Activated CD4-positive, alpha-beta T cell treated with anti-CD3 and anti-CD28 coated beads, Interleukin-2, amount 10 ng/mL, durations not matched to agents 7 days and 5 days (primary cell): ENCODE measurements around the gene COTL1. TPM values are rescaled to one million over a fixed set of nuclear protein-coding genes. Genes with fewer than 3 reads are reported as not detected.
A peak's percentile ranks its signal among the peaks of the same experiment; 100 is the strongest.

Experiments used
- CTCF ChIA-PET: fragments of 350-600 bp; sonication (Branson Sonifier 250); formaldehyde crosslinking; loops from one replicate; lab custom pipeline; 2021; ENCODE audit warnings: antibody characterized with exemption; lab: Charles Lee
- POLR2A ChIA-PET: fragments of 350-600 bp; sonication (Branson Sonifier 250); formaldehyde crosslinking; loops from one replicate; lab custom pipeline; 2021; ENCODE audit warnings: antibody characterized with exemption; lab: Charles Lee
- DNase-seq: peaks from one replicate; pipeline ENCODE4 v3.0.0-alpha.2; 2020
- H3K27ac Mint-ChIP-seq: one replicate; pipeline ENCODE4 v1.8.0; 2021; ENCODE audit warnings: mild to moderate bottlenecking, moderate library complexity, mixed read lengths
- H3K27me3 Mint-ChIP-seq: one replicate; pipeline ENCODE4 v1.8.0; 2021; ENCODE audit warnings: mixed read lengths
- H3K36me3 Mint-ChIP-seq: one replicate; pipeline ENCODE4 v1.8.0; 2021; ENCODE audit warnings: low read depth, mixed read lengths
- H3K4me1 Mint-ChIP-seq: one replicate; pipeline ENCODE4 v1.8.0; 2021; ENCODE audit warnings: mixed read lengths
- H3K4me3 Mint-ChIP-seq: one replicate; pipeline ENCODE4 v1.8.0; 2021; ENCODE audit warnings: mild to moderate bottlenecking, moderate library complexity, mixed read lengths
- H3K9me3 Mint-ChIP-seq: one replicate; pipeline ENCODE4 v1.8.0; 2021; ENCODE audit warnings: mixed read lengths
- total RNA-seq, 2 experiments: library from RNA; stranded (reverse); gene quantifications; one replicate each; pipeline ENCODE4 v1.2.3, GENCODE V29; 2021

The COTL1 gene
- total RNA-seq, 2 experiments from 2014 or later: 780 to 845 TPM

DNA sequence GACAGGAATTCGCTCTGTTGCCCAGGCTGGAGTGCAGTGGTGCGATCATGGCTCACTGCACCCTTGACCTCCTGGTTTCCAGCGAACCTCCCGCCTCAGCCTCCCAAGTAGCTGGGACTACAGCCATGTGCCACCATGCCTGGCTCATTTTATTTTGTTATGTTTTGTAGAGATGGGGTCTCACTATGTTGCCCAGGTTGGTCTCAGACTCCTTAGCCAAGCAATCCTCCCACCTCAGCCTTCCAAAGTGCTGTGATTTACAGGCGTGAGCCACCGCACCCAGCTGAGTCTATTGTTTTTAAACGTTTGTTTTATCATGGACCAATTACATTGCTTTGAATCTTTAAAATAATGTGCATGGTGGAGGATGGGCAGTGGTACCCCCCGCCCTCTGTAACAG is 28.9 kb downstream of the COTL1 start:
- ChIA-PET POLR2A (no interaction called here), CTCF (no interaction called here)
- H3K36me3 Mint-ChIP-seq: peaks cover 72% of the 10 kb centered on the region
- no peaks in the 10 kb centered on the region for H3K9me3 Mint-ChIP-seq
- no peak for DNase-seq
- H3K27ac Mint-ChIP-seq: no peak overlapping the region
- peaks cover 62% of the 10 kb centered on the region for H3K4me1 Mint-ChIP-seq
- H3K27me3 Mint-ChIP-seq: no peaks in the 10 kb centered on the region
- H3K4me3 Mint-ChIP-seq: no peak overlapping the region

DNA sequence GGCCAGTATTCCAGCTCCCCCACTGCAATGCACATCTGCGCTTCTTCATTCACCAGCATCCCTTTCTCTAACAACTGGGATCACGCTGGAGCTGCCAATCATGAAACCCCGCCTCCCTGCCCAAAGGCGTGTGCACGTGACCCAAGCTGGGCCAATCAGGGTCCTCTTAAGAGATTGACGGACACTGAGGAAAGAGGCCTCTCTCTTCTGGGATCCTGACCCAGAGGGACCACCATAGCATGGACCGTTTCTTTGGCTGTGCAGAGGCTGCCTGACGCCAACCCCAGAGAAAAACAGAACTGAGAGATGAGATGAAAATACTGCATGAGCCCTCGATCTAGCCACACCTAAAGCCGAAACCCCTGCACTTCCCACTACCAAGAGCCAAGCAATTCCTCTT is 32.0 kb downstream of the COTL1 start:
- CTCF ChIA-PET: interaction anchor here (1.2 to 1.9 kb wide), 2 partner anchors 9 to 20 kb away, joined by 4 to 7 read pairs; no protein-coding TSS in a partner anchor
- Mint-ChIP-seq H3K27me3 (no peaks in the 10 kb centered on the region), H3K4me3 (no peak overlapping the region), H3K9me3 (no peaks in the 10 kb centered on the region), H3K36me3 (peaks cover 64% of the 10 kb centered on the region), H3K4me1 (peaks cover 53% of the 10 kb centered on the region), H3K27ac (no peak overlapping the region)
- DNase-seq: no peak
- POLR2A ChIA-PET: no interaction called here

DNA sequence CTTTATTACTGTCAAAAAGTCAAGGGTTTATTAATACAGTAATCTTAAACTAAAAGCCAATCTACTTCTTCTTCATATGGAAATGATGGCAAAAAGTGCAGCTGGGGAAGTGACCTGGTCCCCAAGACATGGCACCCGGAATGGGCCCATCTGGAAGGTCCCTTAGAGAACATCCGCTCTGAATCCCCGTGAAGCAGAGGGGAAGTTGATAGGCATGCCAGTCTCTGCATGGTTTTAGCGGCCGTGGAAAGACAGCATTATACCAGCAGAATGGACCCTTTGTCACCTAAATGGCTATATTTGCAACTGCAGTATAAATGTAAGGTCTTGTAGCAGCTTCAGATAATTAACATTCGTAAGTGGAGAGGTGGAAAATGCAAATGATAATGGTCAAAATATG is 32.4 kb downstream of the COTL1 start:
- no peaks in the 10 kb centered on the region for H3K9me3 Mint-ChIP-seq
- no peak for DNase-seq
- H3K27ac Mint-ChIP-seq: no peak overlapping the region
- peaks cover 51% of the 10 kb centered on the region for H3K4me1 Mint-ChIP-seq
- peaks cover 63% of the 10 kb centered on the region for H3K36me3 Mint-ChIP-seq
- CTCF ChIA-PET: interaction anchor here (0.6 to 1.9 kb wide), 5 partner anchors 9 to 37 kb away, joined by 3 to 7 read pairs (median 4); no protein-coding TSS in a partner anchor
- H3K4me3 Mint-ChIP-seq: no peak overlapping the region
- no peaks in the 10 kb centered on the region for H3K27me3 Mint-ChIP-seq
- POLR2A ChIA-PET: no interaction called here

GRCh38 chr16:84584678-84585077 is 33.2 kb downstream of the COTL1 start:
- Mint-ChIP-seq H3K36me3 (peaks cover 63% of the 10 kb centered on the region), H3K4me1 (peaks cover 53% of the 10 kb centered on the region), H3K9me3 (no peaks in the 10 kb centered on the region), H3K27me3 (no peaks in the 10 kb centered on the region), H3K4me3 (no peak overlapping the region), H3K27ac (no peak overlapping the region)
- ChIA-PET CTCF (interaction anchor here (0.6 to 1.9 kb wide), 7 partner anchors 10 to 96 kb away, joined by 3 to 7 read pairs (median 4); no protein-coding TSS in a partner anchor), POLR2A (no interaction called here)
- DNase-seq: no peak

GRCh38 chr16:84583995-84584394 is 33.9 kb downstream of the COTL1 start:
- Mint-ChIP-seq H3K36me3 (peaks cover 61% of the 10 kb centered on the region), H3K27ac (no peak overlapping the region)
- CTCF ChIA-PET: interaction anchor here (0.6 to 1.5 kb wide), 4 partner anchors 11 to 95 kb away, joined by 3 to 6 read pairs (median 4); no protein-coding TSS in a partner anchor

DNA sequence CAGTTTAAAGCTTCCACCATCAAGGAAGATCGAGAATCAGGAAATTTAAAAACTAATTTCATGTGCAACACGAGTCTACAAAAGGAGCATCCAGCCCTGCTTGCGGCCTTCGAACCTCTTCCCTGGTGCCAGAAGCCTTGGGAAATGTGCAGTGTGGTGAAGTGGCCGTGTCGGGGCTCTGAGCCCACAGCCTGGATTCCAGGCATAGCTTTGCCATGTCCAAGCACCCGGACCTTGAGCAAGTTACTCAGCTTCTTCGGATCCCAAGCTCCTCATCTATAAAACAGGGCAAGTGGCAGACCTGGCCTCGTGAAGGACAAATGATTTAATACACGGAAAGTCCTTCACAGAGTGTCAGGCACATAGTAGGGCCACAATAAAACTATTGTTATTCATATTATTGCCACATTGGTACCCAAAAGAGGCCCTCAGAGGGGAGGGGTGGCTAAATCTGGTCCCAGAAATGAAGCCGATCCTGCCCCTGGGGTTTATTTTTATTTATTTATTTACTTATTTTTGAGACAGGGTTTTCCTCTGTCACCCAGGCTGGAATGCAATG is 34.8 kb downstream of the COTL1 start:
- Mint-ChIP-seq H3K4me3 (no peak overlapping the region), H3K27me3 (no peaks in the 10 kb centered on the region), H3K27ac (no peak overlapping the region), H3K36me3 (peaks cover 65% of the 10 kb centered on the region), H3K9me3 (no peaks in the 10 kb centered on the region), H3K4me1 (peaks cover 61% of the 10 kb centered on the region)
- POLR2A ChIA-PET: interaction anchor here (0.6 kb wide), 1 partner anchor 59 kb away, joined by 4 read pairs; no protein-coding TSS in a partner anchor
- CTCF ChIA-PET: interaction anchor here (0.7 to 1.6 kb wide), 2 partner anchors 14 to 21 kb away, joined by 3 read pairs; no protein-coding TSS in a partner anchor
- DNase-seq: no peak

More at GRCh38 chr16:84583995-84584394, 33.9 kb downstream of the COTL1 start:
- Mint-ChIP-seq H3K9me3 (no peaks in the 10 kb centered on the region), H3K4me3 (no peak overlapping the region), H3K4me1 (peaks cover 55% of the 10 kb centered on the region), H3K27me3 (no peaks in the 10 kb centered on the region)
- no peak for DNase-seq
- POLR2A ChIA-PET: no interaction called here

DNA sequence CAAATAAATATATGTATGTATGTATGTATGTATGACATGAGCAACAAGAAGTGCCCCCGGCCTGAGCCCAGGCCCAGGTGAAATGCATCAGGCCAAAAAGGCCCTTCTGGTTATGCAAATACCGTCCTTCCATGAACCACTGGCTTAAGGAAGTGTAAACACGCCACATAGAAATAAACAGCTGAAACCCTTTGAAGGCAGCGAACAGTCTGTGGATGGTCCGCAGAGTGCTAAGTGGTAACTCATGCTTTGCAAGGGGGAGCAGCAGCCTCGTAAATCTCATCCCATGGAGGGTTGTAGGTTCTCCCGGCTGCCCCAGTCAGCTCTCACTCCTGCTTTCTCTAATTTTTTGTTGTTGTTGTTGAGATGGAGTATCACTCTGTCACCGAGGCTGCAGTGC is 36.7 kb downstream of the COTL1 start:
- H3K9me3 Mint-ChIP-seq: no peaks in the 10 kb centered on the region
- H3K4me1 Mint-ChIP-seq: peaks cover 69% of the 10 kb centered on the region
- CTCF ChIA-PET: interaction anchor here (1.3 kb wide), 1 partner anchor 15 kb away, joined by 3 read pairs; no protein-coding TSS in a partner anchor
- no peak overlapping the region for H3K4me3 Mint-ChIP-seq
- peaks cover 67% of the 10 kb centered on the region for H3K36me3 Mint-ChIP-seq
- no peaks in the 10 kb centered on the region for H3K27me3 Mint-ChIP-seq
- H3K27ac Mint-ChIP-seq: no peak overlapping the region
- POLR2A ChIA-PET: no interaction called here
- DNase-seq: no peak

GRCh38 chr16:84579936-84580335 is 37.9 kb downstream of the COTL1 start:
- H3K4me1 Mint-ChIP-seq: peaks cover 62% of the 10 kb centered on the region
- no peaks in the 10 kb centered on the region for H3K9me3 Mint-ChIP-seq
- CTCF ChIA-PET: interaction anchor here (0.7 to 1.3 kb wide), 3 partner anchors 9 to 17 kb away, joined by 3 read pairs; no protein-coding TSS in a partner anchor
- H3K27ac Mint-ChIP-seq: no peak overlapping the region
- POLR2A ChIA-PET: no interaction called here
- H3K36me3 Mint-ChIP-seq: peaks cover 65% of the 10 kb centered on the region
- no peak for DNase-seq
- no peaks in the 10 kb centered on the region for H3K27me3 Mint-ChIP-seq
- H3K4me3 Mint-ChIP-seq: no peak overlapping the region

DNA sequence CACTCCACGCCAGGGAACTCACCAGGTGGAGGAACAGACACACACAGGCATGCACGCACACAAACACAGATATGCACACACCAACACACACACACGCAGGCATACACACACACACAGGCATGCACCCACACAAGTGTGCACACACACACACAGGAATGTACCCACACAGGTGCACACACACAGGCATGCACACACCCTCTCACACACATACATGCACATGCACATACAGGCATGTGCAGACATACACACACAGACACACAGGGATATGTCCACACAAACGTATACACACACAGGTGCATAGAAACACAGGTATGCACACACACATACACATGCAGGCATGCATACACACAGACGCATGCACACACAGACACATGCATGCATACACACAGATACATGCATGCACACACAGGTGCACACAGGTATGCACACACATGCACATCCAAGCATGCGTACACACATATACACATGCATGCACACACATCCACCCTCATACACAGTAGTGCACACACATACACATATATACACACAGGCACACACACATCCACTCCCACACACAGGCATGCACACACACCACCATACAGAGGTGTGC is 39.2 kb downstream of the COTL1 start:
- ChIA-PET CTCF (interaction anchor here (1.0 to 1.2 kb wide), 2 partner anchors 15 to 25 kb away, joined by 3 read pairs; no protein-coding TSS in a partner anchor), POLR2A (no interaction called here)
- Mint-ChIP-seq H3K9me3 (no peaks in the 10 kb centered on the region), H3K36me3 (peaks cover 68% of the 10 kb centered on the region), H3K4me3 (no peak overlapping the region), H3K4me1 (peaks cover 63% of the 10 kb centered on the region), H3K27ac (peak overlapping the region; percentile 7), H3K27me3 (no peaks in the 10 kb centered on the region)
- no peak for DNase-seq

DNA sequence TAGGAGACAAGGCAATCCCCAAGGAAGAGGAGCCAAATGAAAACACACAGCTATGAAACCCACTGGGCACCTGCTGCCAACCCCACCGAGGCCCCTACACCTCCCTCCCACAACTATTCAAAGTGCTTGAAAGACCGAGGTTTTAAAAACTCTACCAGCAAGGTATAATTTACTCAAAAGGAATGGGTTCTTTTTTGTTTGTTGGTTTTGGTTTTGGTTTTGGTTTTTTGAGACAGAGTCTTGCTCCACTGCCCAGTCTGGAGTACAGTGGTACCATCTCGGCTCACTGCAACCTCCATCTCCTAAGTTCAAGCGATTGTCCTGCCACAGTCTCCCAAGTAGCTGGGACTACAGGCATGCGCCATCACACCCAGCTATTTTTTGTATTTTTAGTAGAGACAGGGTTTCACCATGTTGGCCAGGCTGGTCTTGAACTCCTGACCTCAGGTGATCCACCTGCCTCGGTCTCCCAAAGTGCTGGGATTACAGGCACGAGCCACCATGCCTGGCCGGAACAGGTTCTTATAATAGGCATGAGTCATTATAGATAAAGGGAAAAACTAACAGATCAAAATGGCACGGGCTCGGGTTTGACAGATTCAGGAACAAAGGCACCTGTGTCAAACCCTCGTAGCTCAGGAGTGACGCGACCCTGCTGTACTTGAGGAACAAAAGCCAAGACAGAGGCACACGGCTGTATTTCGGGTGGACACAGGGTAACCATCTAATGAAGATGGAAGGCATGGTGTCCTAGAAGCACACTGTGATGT is 40.7 kb downstream of the COTL1 start:
- Mint-ChIP-seq H3K4me1 (peaks cover 66% of the 10 kb centered on the region), H3K4me3 (no peak overlapping the region), H3K27ac (peak overlapping the region; percentile 57), H3K9me3 (no peaks in the 10 kb centered on the region), H3K36me3 (peaks cover 75% of the 10 kb centered on the region), H3K27me3 (no peaks in the 10 kb centered on the region)
- ChIA-PET CTCF (interaction anchor here (1.0 to 1.4 kb wide), 3 partner anchors 20 to 71 kb away, joined by 3 read pairs; no protein-coding TSS in a partner anchor), POLR2A (no interaction called here)
- DNase-seq: no peak

GRCh38 chr16:84575914-84576313 is 42.0 kb downstream of the COTL1 start:
- Mint-ChIP-seq H3K36me3 (peaks cover 83% of the 10 kb centered on the region), H3K9me3 (peaks cover 4% of the 10 kb centered on the region), H3K27ac (peak overlapping the region; percentile 43), H3K4me3 (no peak overlapping the region), H3K4me1 (peaks cover 67% of the 10 kb centered on the region), H3K27me3 (no peaks in the 10 kb centered on the region)
- ChIA-PET POLR2A (no interaction called here), CTCF (interaction anchor here (1.1 to 1.4 kb wide), 2 partner anchors 11 to 22 kb away, joined by 3 read pairs; no protein-coding TSS in a partner anchor)
- no peak for DNase-seq

DNA sequence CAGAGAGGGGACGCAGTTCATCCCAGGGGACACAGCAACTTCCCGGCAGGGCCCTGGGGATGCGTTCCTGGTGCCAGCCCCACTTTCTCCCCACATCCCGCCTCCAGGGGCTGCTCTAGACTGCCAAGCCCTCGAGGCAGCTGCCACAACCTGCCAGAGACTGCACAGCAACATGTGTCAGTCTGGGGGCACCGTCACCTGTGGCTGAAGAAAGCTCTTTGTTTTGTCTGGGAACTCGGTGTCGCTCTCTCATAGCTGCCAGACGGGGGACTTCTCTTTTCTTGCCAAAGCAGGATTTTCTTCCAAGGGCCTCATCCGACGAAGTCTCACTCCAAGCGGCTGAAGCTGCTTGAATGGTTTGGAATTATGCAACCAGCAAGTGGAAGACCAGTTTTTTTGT is 43.7 kb downstream of the COTL1 start:
- no peak for DNase-seq
- Mint-ChIP-seq H3K27ac (no peak overlapping the region), H3K4me1 (peaks cover 69% of the 10 kb centered on the region), H3K27me3 (no peaks in the 10 kb centered on the region), H3K36me3 (peaks cover 88% of the 10 kb centered on the region), H3K4me3 (no peak overlapping the region), H3K9me3 (peaks cover 15% of the 10 kb centered on the region)
- POLR2A ChIA-PET: no interaction called here
- CTCF ChIA-PET: no interaction called here
